Activated CD4-positive, alpha-beta T cell treated with anti-CD3 and anti-CD28 coated beads, Interleukin-2, amount 10 ng/mL, durations not matched to agents 24 days and 14 days (primary cell): ENCODE measurements around the gene PCDHA8. TPM values are rescaled to one million over a fixed set of nuclear protein-coding genes. Genes with fewer than 3 reads are reported as not detected.
A peak's percentile ranks its signal among the peaks of the same experiment; 100 is the strongest.
"Not testable (repeated sequence)": the region's sequence is repeated elsewhere in the genome, so short reads cannot be mapped to it uniquely, and the experiment has no call there.

Source experiments
- DNase-seq: peaks from one replicate; pipeline ENCODE4 v3.0.0; 2022
- H3K27ac Mint-ChIP-seq: one replicate; pipeline ENCODE4 v1.8.0; 2022; ENCODE audit warnings: mild to moderate bottlenecking, mixed read lengths
- H3K27me3 Mint-ChIP-seq: one replicate; pipeline ENCODE4 v1.8.0; 2022; ENCODE audit warnings: mixed read lengths
- H3K36me3 Mint-ChIP-seq: one replicate; pipeline ENCODE4 v1.8.0; 2022; ENCODE audit warnings: low read depth, mild to moderate bottlenecking, mixed read lengths
- H3K4me1 Mint-ChIP-seq: one replicate; pipeline ENCODE4 v1.8.0; 2021; ENCODE audit warnings: mixed read lengths
- H3K4me3 Mint-ChIP-seq: one replicate; pipeline ENCODE4 v1.8.0; 2022; ENCODE audit warnings: mild to moderate bottlenecking, moderate library complexity, mixed read lengths
- H3K9me3 Mint-ChIP-seq: one replicate; pipeline ENCODE4 v1.8.0; 2021; ENCODE audit warnings: mixed read lengths
- intact Hi-C: fragments of 100-400 bp; cut with micrococcal nuclease; formaldehyde crosslinking; loops from one replicate; pipeline ENCODE4 v1.15.1; 2023
- total RNA-seq: library from RNA; stranded (reverse); gene quantifications from 2 replicates; pipeline ENCODE4 v1.2.3, GENCODE V29; 2022

PCDHA8 gene
- total RNA-seq, 1 donor from 2014 or later: not detected

- H3K27ac Mint-ChIP-seq, H3K4me1 Mint-ChIP-seq, H3K36me3 Mint-ChIP-seq, H3K4me3 Mint-ChIP-seq, DNase-seq, H3K27me3 Mint-ChIP-seq, intact Hi-C loops: not testable (repeated sequence)
- peaks cover 15% of the 10 kb centered on the region for H3K9me3 Mint-ChIP-seq
Measured at GRCh38 chr5:140848139-140849102, 7.4 kb downstream of the PCDHA8 start, which contains the start of gene PCDHA9. TSS of gene PCDHA9 (plus strand) at chr5:140848382. CDS start at chr5:140848496, 114 bp downstream.

GRCh38 chr5:140849831-140850634 lies 9.0 kb downstream of the PCDHA8 start:
- H3K4me1 Mint-ChIP-seq, H3K4me3 Mint-ChIP-seq, H3K27ac Mint-ChIP-seq, H3K36me3 Mint-ChIP-seq, DNase-seq, intact Hi-C loops, H3K27me3 Mint-ChIP-seq: not testable (repeated sequence)
- peaks cover 18% of the 10 kb centered on the region for H3K9me3 Mint-ChIP-seq

GRCh38 chr5:140855772-140856674 lies 15.0 kb downstream of the PCDHA8 start, which contains the start of gene PCDHA10:
TSS of gene PCDHA10 (plus strand) at chr5:140855897. CDS start at chr5:140856049, 152 bp downstream.
- H3K27me3 Mint-ChIP-seq: no peaks in the 10 kb centered on the region
- peaks cover 23% of the 10 kb centered on the region for H3K9me3 Mint-ChIP-seq
- intact Hi-C loops: no loop called here
- H3K27ac Mint-ChIP-seq: no peak within 1 kb of the TSS
- no peaks in the 10 kb centered on the region for H3K4me1 Mint-ChIP-seq
- H3K4me3 Mint-ChIP-seq: no peak within 1 kb of the TSS
- DNase-seq: peak; percentile 50
- H3K36me3 Mint-ChIP-seq: no peaks in the 10 kb centered on the region

- no peaks in the 10 kb centered on the region for H3K36me3 Mint-ChIP-seq
- no peak overlapping the region for H3K4me3 Mint-ChIP-seq
- no peak overlapping the region for H3K27ac Mint-ChIP-seq
- no peaks in the 10 kb centered on the region for H3K27me3 Mint-ChIP-seq
- H3K9me3 Mint-ChIP-seq: peaks cover 23% of the 10 kb centered on the region
- intact Hi-C loops: no loop called here
- H3K4me1 Mint-ChIP-seq: no peaks in the 10 kb centered on the region
- no peak for DNase-seq
Measured at GRCh38 chr5:140857177-140857986, 16.4 kb downstream of the PCDHA8 start.

GRCh38 chr5:140857987-140858240 lies 16.9 kb downstream of the PCDHA8 start:
- no peaks in the 10 kb centered on the region for H3K4me1 Mint-ChIP-seq
- H3K27ac Mint-ChIP-seq: no peak overlapping the region
- H3K4me3 Mint-ChIP-seq: no peak overlapping the region
- peak; percentile 48 for DNase-seq
- no peaks in the 10 kb centered on the region for H3K27me3 Mint-ChIP-seq
- intact Hi-C loops: no loop called here
- H3K36me3 Mint-ChIP-seq: no peaks in the 10 kb centered on the region
- peaks cover 23% of the 10 kb centered on the region for H3K9me3 Mint-ChIP-seq

- H3K27me3 Mint-ChIP-seq: no peaks in the 10 kb centered on the region
- H3K36me3 Mint-ChIP-seq: no peaks in the 10 kb centered on the region
- H3K4me1 Mint-ChIP-seq: no peaks in the 10 kb centered on the region
- H3K27ac Mint-ChIP-seq: no peak overlapping the region
- peaks cover 10% of the 10 kb centered on the region for H3K9me3 Mint-ChIP-seq
- intact Hi-C loops: no loop called here
- no peak for DNase-seq
- H3K4me3 Mint-ChIP-seq: no peak overlapping the region
Measured at GRCh38 chr5:140862441-140863295, 21.7 kb downstream of the PCDHA8 start.

- intact Hi-C loops: no loop called here
- no peak within 1 kb of the TSS for H3K27ac Mint-ChIP-seq
- DNase-seq: no peak
Measured at GRCh38 chr5:140868721-140869554, 28.0 kb downstream of the PCDHA8 start, which contains the start of gene PCDHA11. TSS of gene PCDHA11 (plus strand) at chr5:140868957. CDS start at chr5:140869104, 147 bp downstream.

GRCh38 chr5:140869555-140869886 lies 28.5 kb downstream of the PCDHA8 start:
- no peaks in the 10 kb centered on the region for H3K4me1 Mint-ChIP-seq
- H3K27me3 Mint-ChIP-seq: no peaks in the 10 kb centered on the region
- H3K4me3 Mint-ChIP-seq: no peak overlapping the region
- no peaks in the 10 kb centered on the region for H3K36me3 Mint-ChIP-seq
- H3K9me3 Mint-ChIP-seq: peaks cover 6% of the 10 kb centered on the region
- no peak for DNase-seq
- intact Hi-C loops: no loop called here
- H3K27ac Mint-ChIP-seq: no peak overlapping the region

More at GRCh38 chr5:140868721-140869554, 28.0 kb downstream of the PCDHA8 start, which contains the start of gene PCDHA11:
- Mint-ChIP-seq H3K4me3 (no peak within 1 kb of the TSS), H3K36me3 (no peaks in the 10 kb centered on the region), H3K9me3 (peaks cover 6% of the 10 kb centered on the region), H3K27me3 (no peaks in the 10 kb centered on the region), H3K4me1 (no peaks in the 10 kb centered on the region)

- no peak overlapping the region for H3K27ac Mint-ChIP-seq
- H3K27me3 Mint-ChIP-seq: no peaks in the 10 kb centered on the region
- H3K9me3 Mint-ChIP-seq: peaks cover 6% of the 10 kb centered on the region
- H3K4me3 Mint-ChIP-seq: no peak overlapping the region
- intact Hi-C loops: no loop called here
- DNase-seq: no peak
- no peaks in the 10 kb centered on the region for H3K36me3 Mint-ChIP-seq
- H3K4me1 Mint-ChIP-seq: no peaks in the 10 kb centered on the region
Measured at GRCh38 chr5:140870221-140871201, 29.5 kb downstream of the PCDHA8 start.

- H3K4me1 Mint-ChIP-seq: no peaks in the 10 kb centered on the region
- H3K27ac Mint-ChIP-seq: peak within 1 kb of the TSS; percentile 20
- no peak for DNase-seq
- no peaks in the 10 kb centered on the region for H3K36me3 Mint-ChIP-seq
- H3K4me3 Mint-ChIP-seq: no peak within 1 kb of the TSS
- peaks cover 15% of the 10 kb centered on the region for H3K9me3 Mint-ChIP-seq
- no peaks in the 10 kb centered on the region for H3K27me3 Mint-ChIP-seq
- intact Hi-C loops: no loop called here
Measured at GRCh38 chr5:140875085-140876065, 34.4 kb downstream of the PCDHA8 start, which contains the start of gene PCDHA12. TSS of gene PCDHA12 (plus strand) at chr5:140875308. CDS start at chr5:140875473, 165 bp downstream.
